WTC11 (cell line): ENCODE results near the gene UTF1.

Experiments
- CTCF ChIP-seq: fragments of 200-600 bp; IDR thresholded peaks from 2 replicates; pipeline ENCODE4 v1.8.0; 2022; ENCODE audit warnings: antibody characterized with exemption
- FOXJ3 ChIP-seq: sonication (generic); formaldehyde crosslinking; IDR thresholded peaks from 2 replicates; pipeline ENCODE4 v1.9.0; 2021; ENCODE audit warnings: missing genetic modification reagents, mild to moderate bottlenecking, borderline replicate concordance
- JUN ChIP-seq: sonication (generic); formaldehyde crosslinking; IDR thresholded peaks from 2 replicates; pipeline ENCODE4 v1.8.0; 2023; ENCODE audit warnings: mild to moderate bottlenecking, missing genetic modification reagents
- MAX ChIP-seq: sonication (generic); formaldehyde crosslinking; IDR thresholded peaks from 2 replicates; pipeline ENCODE4 v1.8.0; 2022; ENCODE audit warnings: mild to moderate bottlenecking, missing genetic modification reagents
- NFE2L1 ChIP-seq: sonication (generic); formaldehyde crosslinking; IDR thresholded peaks from 2 replicates; pipeline ENCODE4 v1.8.1; 2023; ENCODE audit warnings: missing genetic modification reagents
- NR2C2 ChIP-seq: sonication (generic); formaldehyde crosslinking; IDR thresholded peaks from 2 replicates; pipeline ENCODE4 v1.8.0; 2022; ENCODE audit warnings: mild to moderate bottlenecking, missing genetic modification reagents
- PRDM15 ChIP-seq: sonication (generic); formaldehyde crosslinking; IDR thresholded peaks from 2 replicates; pipeline ENCODE4 v1.8.0; 2022; ENCODE audit warnings: missing genetic modification reagents
- RELA ChIP-seq: sonication (generic); formaldehyde crosslinking; IDR thresholded peaks from 2 replicates; pipeline ENCODE4 v1.8.1; 2022; ENCODE audit warnings: missing genetic modification reagents, mild to moderate bottlenecking, borderline replicate concordance
- RORB ChIP-seq: fragments of 250-450 bp; sonication (Bioruptor Pico); IDR thresholded peaks from 2 replicates; pipeline ENCODE4 v1.9.0; 2021; ENCODE audit warnings: mild to moderate bottlenecking
- TP53 ChIP-seq: sonication (generic); formaldehyde crosslinking; IDR thresholded peaks from 2 replicates; pipeline ENCODE4 v1.8.1; 2023; ENCODE audit warnings: mild to moderate bottlenecking, missing genetic modification reagents
- ZBTB21 ChIP-seq: sonication (generic); formaldehyde crosslinking; IDR thresholded peaks from 2 replicates; pipeline ENCODE4 v1.8.1; 2023; ENCODE audit warnings: mild to moderate bottlenecking, missing genetic modification reagents, borderline replicate concordance
- ZBTB43 ChIP-seq: sonication (generic); formaldehyde crosslinking; IDR thresholded peaks from 2 replicates; pipeline ENCODE4 v1.8.1; 2023; ENCODE audit warnings: mild to moderate bottlenecking, missing genetic modification reagents

GRCh38 chr10:133202778-133203651, 27.0 kb upstream of the UTF1 start:
- no peak for TF ChIP-seq JUN (CRISPR knock-in tag)
- no peak for TF ChIP-seq MAX (CRISPR knock-in tag)
- no peak for TF ChIP-seq CTCF
- TF ChIP-seq NFE2L1 (CRISPR knock-in tag), result no peak
- TF ChIP-seq TP53, result no peak
- TF ChIP-seq ZBTB21 (CRISPR knock-in tag), result no peak
- no peak for TF ChIP-seq PRDM15 (CRISPR knock-in tag)
- TF ChIP-seq ZBTB43, result no peak
- no peak for TF ChIP-seq NR2C2 (CRISPR knock-in tag)
- TF ChIP-seq RORB (CRISPR knock-in tag), result no peak
- no peak for TF ChIP-seq FOXJ3 (CRISPR knock-in tag)
- TF ChIP-seq RELA, result no peak
